Measurements from ENCODE around the gene ARVCF. TPM values are rescaled to one million over a fixed set of nuclear protein-coding genes. Genes with fewer than 3 reads are reported as not detected.

The ARVCF gene
- total and polyA plus RNA-seq, 9 of the 15 experiments (the other 6 are each of a cell fraction or from before 2014, with no cell fraction given) = 0.03 to 97.4 (median 15.6) TPM

DNA sequence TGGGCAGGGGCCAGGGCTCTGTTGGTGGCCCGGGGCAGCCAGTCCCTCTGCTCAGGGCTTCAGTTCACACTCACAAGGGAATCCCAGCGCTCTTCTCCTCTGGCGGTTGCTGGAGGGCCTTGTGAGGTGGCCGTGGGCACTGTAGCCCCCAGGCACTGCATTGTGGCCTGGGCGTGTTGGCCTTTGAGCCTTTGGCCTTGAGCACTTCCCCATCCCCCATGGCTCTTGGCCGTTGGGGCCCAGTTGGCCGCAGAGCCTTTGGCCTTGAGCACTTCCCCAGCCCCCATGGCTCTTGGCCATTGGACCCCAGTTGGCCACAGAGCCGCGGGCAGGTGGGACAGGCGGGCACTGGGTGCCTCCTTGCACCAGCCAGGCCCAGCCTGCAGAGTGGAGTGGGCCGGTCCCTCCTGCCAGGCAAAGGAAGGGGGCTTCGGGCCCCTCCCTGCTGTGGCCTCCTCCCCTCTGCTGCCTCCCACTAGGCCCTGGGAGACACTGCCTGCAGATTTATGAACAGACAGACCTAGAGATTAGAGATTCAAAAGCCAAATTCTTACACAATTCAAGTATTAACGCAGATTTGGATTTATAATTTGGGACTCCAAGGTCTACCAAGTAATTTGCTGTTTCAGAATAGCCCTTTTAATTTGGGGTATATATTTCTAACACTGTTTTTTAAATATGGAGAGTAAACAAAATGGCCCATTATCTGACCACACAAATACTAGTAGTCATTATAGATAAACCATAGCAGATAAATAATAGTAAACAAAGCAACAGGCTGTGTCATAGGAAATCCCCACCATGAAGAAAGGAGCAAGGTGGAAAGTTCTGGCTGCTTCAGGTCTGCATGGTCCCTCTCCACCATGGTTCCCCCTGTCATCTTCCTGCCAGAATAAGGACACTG lies 56.8 kb downstream of the ARVCF start (continued):
- TF ChIP-seq, protein P1, sequence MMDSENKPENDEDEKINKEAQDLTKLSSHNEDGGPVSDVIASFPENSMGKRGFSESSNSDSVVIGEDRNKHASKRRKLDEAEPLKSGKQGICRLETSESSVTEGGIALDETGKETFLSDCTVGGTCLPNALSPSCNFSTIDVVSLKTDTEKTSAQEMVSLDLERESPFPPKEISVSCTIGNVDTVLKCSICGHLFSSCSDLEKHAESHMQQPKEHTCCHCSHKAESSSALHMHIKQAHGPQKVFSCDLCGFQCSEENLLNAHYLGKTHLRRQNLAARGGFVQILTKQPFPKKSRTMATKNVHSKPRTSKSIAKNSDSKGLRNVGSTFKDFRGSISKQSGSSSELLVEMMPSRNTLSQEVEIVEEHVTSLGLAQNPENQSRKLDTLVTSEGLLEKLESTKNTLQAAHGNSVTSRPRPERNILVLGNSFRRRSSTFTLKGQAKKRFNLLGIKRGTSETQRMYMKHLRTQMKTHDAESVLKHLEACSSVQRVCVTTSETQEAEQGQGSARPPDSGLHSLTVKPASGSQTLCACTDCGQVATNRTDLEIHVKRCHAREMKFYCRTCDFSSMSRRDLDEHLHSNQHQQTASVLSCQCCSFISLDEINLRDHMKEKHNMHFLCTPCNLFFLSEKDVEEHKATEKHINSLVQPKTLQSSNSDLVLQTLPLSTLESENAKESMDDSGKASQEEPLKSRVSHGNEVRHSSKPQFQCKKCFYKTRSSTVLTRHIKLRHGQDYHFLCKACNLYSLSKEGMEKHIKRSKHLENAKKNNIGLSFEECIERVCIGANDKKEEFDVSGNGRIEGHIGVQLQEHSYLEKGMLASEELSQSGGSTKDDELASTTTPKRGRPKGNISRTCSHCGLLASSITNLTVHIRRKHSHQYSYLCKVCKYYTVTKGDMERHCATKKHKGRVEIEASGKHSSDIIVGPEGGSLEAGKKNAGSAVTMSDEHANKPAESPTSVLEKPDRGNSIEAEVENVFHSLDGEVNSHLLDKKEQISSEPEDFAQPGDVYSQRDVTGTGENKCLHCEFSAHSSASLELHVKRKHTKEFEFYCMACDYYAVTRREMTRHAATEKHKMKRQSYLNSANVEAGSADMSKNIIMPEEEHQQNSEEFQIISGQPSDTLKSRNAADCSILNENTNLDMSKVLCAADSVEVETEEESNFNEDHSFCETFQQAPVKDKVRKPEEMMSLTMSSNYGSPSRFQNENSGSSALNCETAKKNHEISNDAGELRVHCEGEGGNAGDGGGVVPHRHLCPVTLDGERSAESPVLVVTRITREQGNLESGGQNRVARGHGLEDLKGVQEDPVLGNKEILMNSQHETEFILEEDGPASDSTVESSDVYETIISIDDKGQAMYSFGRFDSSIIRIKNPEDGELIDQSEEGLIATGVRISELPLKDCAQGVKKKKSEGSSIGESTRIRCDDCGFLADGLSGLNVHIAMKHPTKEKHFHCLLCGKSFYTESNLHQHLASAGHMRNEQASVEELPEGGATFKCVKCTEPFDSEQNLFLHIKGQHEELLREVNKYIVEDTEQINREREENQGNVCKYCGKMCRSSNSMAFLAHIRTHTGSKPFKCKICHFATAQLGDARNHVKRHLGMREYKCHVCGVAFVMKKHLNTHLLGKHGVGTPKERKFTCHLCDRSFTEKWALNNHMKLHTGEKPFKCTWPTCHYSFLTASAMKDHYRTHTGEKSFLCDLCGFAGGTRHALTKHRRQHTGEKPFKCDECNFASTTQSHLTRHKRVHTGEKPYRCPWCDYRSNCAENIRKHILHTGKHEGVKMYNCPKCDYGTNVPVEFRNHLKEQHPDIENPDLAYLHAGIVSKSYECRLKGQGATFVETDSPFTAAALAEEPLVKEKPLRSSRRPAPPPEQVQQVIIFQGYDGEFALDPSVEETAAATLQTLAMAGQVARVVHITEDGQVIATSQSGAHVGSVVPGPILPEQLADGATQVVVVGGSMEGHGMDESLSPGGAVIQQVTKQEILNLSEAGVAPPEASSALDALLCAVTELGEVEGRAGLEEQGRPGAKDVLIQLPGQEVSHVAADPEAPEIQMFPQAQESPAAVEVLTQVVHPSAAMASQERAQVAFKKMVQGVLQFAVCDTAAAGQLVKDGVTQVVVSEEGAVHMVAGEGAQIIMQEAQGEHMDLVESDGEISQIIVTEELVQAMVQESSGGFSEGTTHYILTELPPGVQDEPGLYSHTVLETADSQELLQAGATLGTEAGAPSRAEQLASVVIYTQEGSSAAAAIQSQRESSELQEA (IDR thresholded peaks at IDR 0.05; ENCODE audit: low read depth) = no peak
- TF ChIP-seq ZNF551 (CRISPR knock-in tag; IDR thresholded peaks at IDR 0.05) (no peak), ZBTB2 (IDR thresholded peaks at IDR 0.05) (no peak; the same call in 1 of the 2 replicates)
- TF ChIP-seq, protein P2, sequence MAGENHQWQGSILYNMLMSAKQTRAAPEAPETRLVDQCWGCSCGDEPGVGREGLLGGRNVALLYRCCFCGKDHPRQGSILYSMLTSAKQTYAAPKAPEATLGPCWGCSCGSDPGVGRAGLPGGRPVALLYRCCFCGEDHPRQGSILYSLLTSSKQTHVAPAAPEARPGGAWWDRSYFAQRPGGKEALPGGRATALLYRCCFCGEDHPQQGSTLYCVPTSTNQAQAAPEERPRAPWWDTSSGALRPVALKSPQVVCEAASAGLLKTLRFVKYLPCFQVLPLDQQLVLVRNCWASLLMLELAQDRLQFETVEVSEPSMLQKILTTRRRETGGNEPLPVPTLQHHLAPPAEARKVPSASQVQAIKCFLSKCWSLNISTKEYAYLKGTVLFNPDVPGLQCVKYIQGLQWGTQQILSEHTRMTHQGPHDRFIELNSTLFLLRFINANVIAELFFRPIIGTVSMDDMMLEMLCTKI (IDR thresholded peaks at IDR 0.05; ENCODE audit: partially characterized antibody) = no peak
- TF ChIP-seq, protein P3, sequence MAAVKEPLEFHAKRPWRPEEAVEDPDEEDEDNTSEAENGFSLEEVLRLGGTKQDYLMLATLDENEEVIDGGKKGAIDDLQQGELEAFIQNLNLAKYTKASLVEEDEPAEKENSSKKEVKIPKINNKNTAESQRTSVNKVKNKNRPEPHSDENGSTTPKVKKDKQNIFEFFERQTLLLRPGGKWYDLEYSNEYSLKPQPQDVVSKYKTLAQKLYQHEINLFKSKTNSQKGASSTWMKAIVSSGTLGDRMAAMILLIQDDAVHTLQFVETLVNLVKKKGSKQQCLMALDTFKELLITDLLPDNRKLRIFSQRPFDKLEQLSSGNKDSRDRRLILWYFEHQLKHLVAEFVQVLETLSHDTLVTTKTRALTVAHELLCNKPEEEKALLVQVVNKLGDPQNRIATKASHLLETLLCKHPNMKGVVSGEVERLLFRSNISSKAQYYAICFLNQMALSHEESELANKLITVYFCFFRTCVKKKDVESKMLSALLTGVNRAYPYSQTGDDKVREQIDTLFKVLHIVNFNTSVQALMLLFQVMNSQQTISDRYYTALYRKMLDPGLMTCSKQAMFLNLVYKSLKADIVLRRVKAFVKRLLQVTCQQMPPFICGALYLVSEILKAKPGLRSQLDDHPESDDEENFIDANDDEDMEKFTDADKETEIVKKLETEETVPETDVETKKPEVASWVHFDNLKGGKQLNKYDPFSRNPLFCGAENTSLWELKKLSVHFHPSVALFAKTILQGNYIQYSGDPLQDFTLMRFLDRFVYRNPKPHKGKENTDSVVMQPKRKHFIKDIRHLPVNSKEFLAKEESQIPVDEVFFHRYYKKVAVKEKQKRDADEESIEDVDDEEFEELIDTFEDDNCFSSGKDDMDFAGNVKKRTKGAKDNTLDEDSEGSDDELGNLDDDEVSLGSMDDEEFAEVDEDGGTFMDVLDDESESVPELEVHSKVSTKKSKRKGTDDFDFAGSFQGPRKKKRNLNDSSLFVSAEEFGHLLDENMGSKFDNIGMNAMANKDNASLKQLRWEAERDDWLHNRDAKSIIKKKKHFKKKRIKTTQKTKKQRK (IDR thresholded peaks at IDR 0.05; ENCODE audit: borderline replicate concordance, low read depth, low read length) = no peak

All from K562 (cell line).